LoVo (cell line): ENCODE results near the gene KCNT2.
A peak's percentile ranks its signal among the peaks of the same experiment; 100 is the strongest.

Source experiments
- DNase-seq: peaks from one replicate; pipeline ENCODE4 v3.0.0-alpha.2; 2016; ENCODE audit warnings: low spot score

Gene KCNT2

GRCh38 chr1:196181594-196181878 lies 426.7 kb downstream of the KCNT2 start:
- no peak for DNase-seq

- DNase-seq = peak; percentile 80
These were observed 427.2 kb downstream of the KCNT2 start for GRCh38 chr1:196180847-196181593.

- no peak for DNase-seq
These were observed 430.1 kb downstream of the KCNT2 start for GRCh38 chr1:196178083-196178635.
